DMS53 treated with DMSO at 0.1 percent for 48 hours (cell line): ENCODE measurements around the gene HMX1.

Source experiments
- DNase-seq: peaks from one replicate; lab custom pipeline; 2025; ENCODE audit not compliant: unreplicated experiment; lab: John Stamatoyannopoulos, UW

Gene HMX1

GRCh38 chr4:8869002-8869897 is 2.4 kb downstream of the HMX1 start:
- DNase-seq = no peak

GRCh38 chr4:8868321-8869001 is 3.2 kb downstream of the HMX1 start:
- DNase-seq = no peak

- DNase-seq = no peak
Observed at GRCh38 chr4:8867624-8868320, 3.9 kb downstream of the HMX1 start.

GRCh38 chr4:8866828-8867623 is 4.6 kb downstream of the HMX1 start:
- DNase-seq = no peak

- no peak for DNase-seq
Observed at GRCh38 chr4:8866421-8866820, 5.2 kb downstream of the HMX1 start.

- DNase-seq = no peak
Observed at GRCh38 chr4:8865681-8866310, 5.8 kb downstream of the HMX1 start.

- DNase-seq = no peak
Observed at GRCh38 chr4:8864912-8865680, 6.5 kb downstream of the HMX1 start.

- DNase-seq = no peak
Observed at GRCh38 chr4:8863686-8864682, 7.7 kb downstream of the HMX1 start.

- DNase-seq = no peak
Observed at GRCh38 chr4:8862800-8863685, 8.6 kb downstream of the HMX1 start.

GRCh38 chr4:8862334-8862733 is 9.3 kb downstream of the HMX1 start:
- DNase-seq = no peak

GRCh38 chr4:8861576-8862295 is 9.9 kb downstream of the HMX1 start:
- no peak for DNase-seq

GRCh38 chr4:8860892-8861575 is 10.6 kb downstream of the HMX1 start:
- DNase-seq = no peak

GRCh38 chr4:8860096-8860891 is 11.3 kb downstream of the HMX1 start:
- DNase-seq = no peak

- no peak for DNase-seq
Observed at GRCh38 chr4:8859550-8860095, 12.0 kb downstream of the HMX1 start.

GRCh38 chr4:8858701-8859210 is 12.9 kb downstream of the HMX1 start:
- DNase-seq = no peak
